HUDEP-2 (cell line): ENCODE measurements around the gene ATG4D.
"Not testable (repeated sequence)": the region's sequence is repeated elsewhere in the genome, so short reads cannot be mapped to it uniquely, and the experiment has no call there.

Experiments used
- DNase-seq, 76 experiments: peaks; one replicate each; lab custom pipeline; 2025; ENCODE audit not compliant: unreplicated experiment in 76 of 76; lab: John Stamatoyannopoulos, UW

The ATG4D gene

GRCh38 chr19:10573793-10574192 lies 30.1 kb downstream of the ATG4D start:
- not testable (repeated sequence) for DNase-seq

GRCh38 chr19:10574462-10574861 lies 30.8 kb downstream of the ATG4D start:
- DNase-seq: no peak

- no peak for DNase-seq
Observed at GRCh38 chr19:10575011-10575716, 31.5 kb downstream of the ATG4D start.

GRCh38 chr19:10577951-10578350 lies 34.2 kb downstream of the ATG4D start:
- DNase-seq: no peak

GRCh38 chr19:10580979-10581631 lies 37.4 kb downstream of the ATG4D start:
- DNase-seq: peak in 75 of 76 experiments; percentile 39 to 96 (median 86)

- no peak for DNase-seq
Observed at GRCh38 chr19:10582091-10582490, 38.4 kb downstream of the ATG4D start.

- DNase-seq: no peak
Observed at GRCh38 chr19:10583036-10583776, 39.5 kb downstream of the ATG4D start.

GRCh38 chr19:10586396-10586795 lies 42.7 kb downstream of the ATG4D start:
- DNase-seq: no peak

- no peak for DNase-seq
Observed at GRCh38 chr19:10587022-10587838, 43.5 kb downstream of the ATG4D start, which contains the start of gene AP1M2. TSS of gene AP1M2 (minus strand) at chr19:10587312. CDS start at chr19:10587231, 81 bp downstream.

GRCh38 chr19:10587839-10588150 lies 44.1 kb downstream of the ATG4D start:
- DNase-seq: no peak

- no peak for DNase-seq
Observed at GRCh38 chr19:10593148-10593547, 49.4 kb downstream of the ATG4D start.

GRCh38 chr19:10593820-10594637 lies 50.3 kb downstream of the ATG4D start:
- DNase-seq: no peak

- no peak for DNase-seq
Observed at GRCh38 chr19:10600149-10600548, 56.4 kb downstream of the ATG4D start.

- DNase-seq: peak in 1 of 76 experiments; percentile 42
Observed at GRCh38 chr19:10601999-10602329, 58.3 kb downstream of the ATG4D start.

- DNase-seq: peak in 74 of 76 experiments; percentile 46 to 96 (median 85)
Observed at GRCh38 chr19:10602330-10603083, 58.8 kb downstream of the ATG4D start.
